Fibroblast of lung (primary cell): ENCODE data around the gene BLACAT1. TPM values are rescaled to one million over a fixed set of nuclear protein-coding genes. Genes with fewer than 3 reads are reported as not detected.

Experiments
- DNase-seq, 2 donors: peaks; one replicate each; pipeline versions ENCODE4 v3.0.0 to v3.0.0-alpha.2; 2010; ENCODE audit warnings: low read depth in 2 of 2
- H2AFZ ChIP-seq: 2 replicates; pipeline ENCODE4 v1.5.1; 2012; ENCODE audit warnings: low read length, control low read depth, inconsistent platforms
- H3K27ac ChIP-seq: 2 replicates; pipeline ENCODE4 v1.5.1; 2011; ENCODE audit warnings: low read length, control low read depth; ENCODE audit not compliant: insufficient read depth
- H3K27me3 ChIP-seq: 2 replicates; pipeline ENCODE4 v1.5.1; 2011; ENCODE audit warnings: mild to moderate bottlenecking, low read length; ENCODE audit not compliant: control insufficient read depth, insufficient read depth
- H3K36me3 ChIP-seq: 2 replicates; pipeline ENCODE4 v1.5.1; 2011; ENCODE audit warnings: low read length; ENCODE audit not compliant: control insufficient read depth, insufficient read depth
- H3K4me1 ChIP-seq: 2 replicates; pipeline ENCODE4 v1.5.1; 2011; ENCODE audit warnings: low read length; ENCODE audit not compliant: control insufficient read depth, insufficient read depth; ENCODE audit errors: extremely low read depth
- H3K4me2 ChIP-seq: 2 replicates; pipeline ENCODE4 v1.5.1; 2011; ENCODE audit warnings: low read length, control low read depth; ENCODE audit not compliant: insufficient read depth; ENCODE audit errors: extremely low read depth
- H3K4me3 ChIP-seq, 4 experiments: fragments of 200-600 bp in 1 of 4; sonication (generic) in 1 of 4; replicated peaks in 1 of 4; 2 replicates each; pipeline ENCODE4 v1.5.1; 2011 to 2016; ENCODE audit warnings: low read length in 4 of 4, low read depth in 3 of 4, mild to moderate bottlenecking in 3 of 4, control low read depth in 2 of 4, inconsistent platforms in 1 of 4, mixed read lengths in 1 of 4; ENCODE audit not compliant: insufficient read depth in 1 of 4; ENCODE audit errors: control extremely low read depth in 1 of 4
- H3K79me2 ChIP-seq: 2 replicates; pipeline ENCODE4 v1.5.1; 2012; ENCODE audit warnings: mild to moderate bottlenecking, low read length, inconsistent platforms; ENCODE audit not compliant: control insufficient read depth, insufficient read depth
- H3K9ac ChIP-seq: 2 replicates; pipeline ENCODE4 v1.5.1; 2011; ENCODE audit warnings: mild to moderate bottlenecking, low read length, control low read depth; ENCODE audit not compliant: insufficient read depth
- H3K9me3 ChIP-seq: 2 replicates; pipeline ENCODE4 v1.5.1; 2012; ENCODE audit warnings: low read depth, low read length; ENCODE audit not compliant: control insufficient read depth, insufficient read depth
- H4K20me1 ChIP-seq: 2 replicates; pipeline ENCODE4 v1.5.1; 2011; ENCODE audit warnings: low read length; ENCODE audit not compliant: control insufficient read depth, insufficient read depth; ENCODE audit errors: extremely low read depth
- CTCF ChIP-seq, 2 donors: IDR thresholded peaks in 1 of 2; conservative IDR thresholded peaks in 1 of 2; 1 replicate in 1 of 2; 2 replicates in 1 of 2; pipeline ENCODE4 v1.5.1; 2011 to 2012; ENCODE audit warnings: low read length in 2 of 2, control low read depth in 1 of 2, inconsistent platforms in 1 of 2, low read depth in 1 of 2, mild to moderate bottlenecking in 1 of 2
- EZH2 ChIP-seq: IDR thresholded peaks from 2 replicates; pipeline ENCODE4 v1.5.1; 2012; ENCODE audit warnings: low read length, control low read depth, mild to moderate bottlenecking; ENCODE audit errors: missing control alignments
- polyA plus RNA-seq, 2 donors: library from polyadenylated mRNA; depleted of rRNA in 1 of 2; stranded (reverse) in 1 of 2; unstranded in 1 of 2; fragments of >200 nt; gene quantifications; 2 replicates each; pipeline ENCODE4 v1.2.1, GENCODE V29; 2011 to 2012; ENCODE audit warnings: missing spikeins in 1 of 2
- total RNA-seq: library from RNA; depleted of rRNA; stranded (reverse); fragments of >200 nt; gene quantifications from 2 replicates; pipeline ENCODE4 v1.2.1, GENCODE V29; 2014

Gene BLACAT1
- total and polyA plus RNA-seq, 2 donors (not counting 1 experiment from before 2014, with no cell fraction given): not detected

- H3K4me2 ChIP-seq: no peak overlapping the region
- TF ChIP-seq CTCF (conservative IDR thresholded peaks at IDR 0.05 in 1 of 2, IDR thresholded peaks at IDR 0.05 in 1 of 2; ENCODE audit: low read depth in 1 of 2, low read length in 2 of 2): no peak
- TF ChIP-seq EZH2: peak; percentile 95
Measured at GRCh38 chr1:205456383-205456867, 580 bp upstream of the BLACAT1 start.

DNA sequence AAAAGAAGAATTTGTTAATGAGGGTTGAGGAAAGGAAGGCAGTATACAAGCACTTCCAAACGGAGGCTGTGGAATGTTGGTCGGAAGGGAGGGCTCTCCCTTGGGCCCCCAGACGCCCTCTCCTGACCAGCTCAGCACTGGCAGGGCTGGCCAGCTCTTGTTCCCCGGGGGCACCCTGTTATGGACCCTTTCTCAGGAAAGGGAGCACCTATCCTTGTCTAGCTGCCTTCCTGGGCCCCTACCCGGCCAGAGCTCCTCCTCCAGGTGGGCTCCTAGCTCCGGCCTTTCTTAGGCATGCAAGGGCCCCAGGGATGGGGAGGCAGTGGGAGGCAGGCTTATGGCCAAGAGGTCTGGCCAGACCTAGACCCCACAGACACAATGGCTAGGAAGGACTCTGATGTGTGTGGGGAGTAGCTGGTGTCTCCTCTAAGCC lies 926 bp downstream of the BLACAT1 start:
- H2AFZ ChIP-seq: no peak overlapping the region
- H3K9me3 ChIP-seq: no peaks in the 10 kb centered on the region
- H3K4me2 ChIP-seq: no peak overlapping the region
- no peaks in the 10 kb centered on the region for H3K79me2 ChIP-seq
- no peak for DNase-seq
- no peak overlapping the region for H3K9ac ChIP-seq
- no peak overlapping the region for H3K27ac ChIP-seq
- no peak overlapping the region for H3K4me3 ChIP-seq
- H3K27me3 ChIP-seq: peaks cover 61% of the 10 kb centered on the region
- no peaks in the 10 kb centered on the region for H3K36me3 ChIP-seq
- no peaks in the 10 kb centered on the region for H3K4me1 ChIP-seq
- TF ChIP-seq CTCF (conservative IDR thresholded peaks at IDR 0.05 in 1 of 2, IDR thresholded peaks at IDR 0.05 in 1 of 2; ENCODE audit: low read depth in 1 of 2, low read length in 2 of 2) (no peak), EZH2 (no peak)
- H4K20me1 ChIP-seq: no peaks in the 10 kb centered on the region

More at GRCh38 chr1:205456383-205456867, 580 bp upstream of the BLACAT1 start:
- H3K79me2 ChIP-seq: no peaks in the 10 kb centered on the region
- no peak overlapping the region for H3K9ac ChIP-seq
- no peaks in the 10 kb centered on the region for H4K20me1 ChIP-seq
- H2AFZ ChIP-seq: no peak overlapping the region
- no peaks in the 10 kb centered on the region for H3K36me3 ChIP-seq
- peaks cover 61% of the 10 kb centered on the region for H3K27me3 ChIP-seq
- no peak for DNase-seq
- no peak overlapping the region for H3K27ac ChIP-seq
- no peaks in the 10 kb centered on the region for H3K9me3 ChIP-seq
- no peaks in the 10 kb centered on the region for H3K4me1 ChIP-seq
- H3K4me3 ChIP-seq: no peak overlapping the region

DNA sequence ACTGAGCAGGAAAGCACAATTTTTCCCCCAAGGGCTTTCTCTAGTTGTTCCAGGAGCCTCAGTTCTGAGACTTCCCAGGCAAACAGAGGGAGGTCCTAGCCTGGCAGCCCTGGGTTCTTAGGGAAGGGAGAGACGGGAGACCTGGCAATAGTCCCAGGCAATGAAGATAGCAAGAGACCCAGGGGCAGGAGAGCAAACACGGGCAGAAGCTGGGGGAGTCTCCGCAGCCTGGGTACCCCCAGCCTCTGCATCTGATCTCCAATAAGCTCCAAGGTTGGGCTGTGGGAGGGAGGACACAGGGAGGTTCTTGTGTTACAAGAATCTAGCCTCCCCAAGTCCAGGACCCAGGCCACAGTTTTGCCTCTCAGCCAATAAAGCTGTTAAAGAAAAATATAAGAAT lies 2.4 kb downstream of the BLACAT1 start:
- no peak for DNase-seq
- Histone ChIP-seq H3K36me3 (no peaks in the 10 kb centered on the region), H3K4me3 (no peak overlapping the region), H3K9me3 (no peaks in the 10 kb centered on the region), H3K4me1 (no peaks in the 10 kb centered on the region), H2AFZ (no peak overlapping the region), H3K27ac (no peak overlapping the region), H4K20me1 (no peaks in the 10 kb centered on the region), H3K79me2 (no peaks in the 10 kb centered on the region), H3K4me2 (no peak overlapping the region), H3K27me3 (peaks cover 56% of the 10 kb centered on the region), H3K9ac (no peak overlapping the region)
- TF ChIP-seq EZH2 (no peak), CTCF (conservative IDR thresholded peaks at IDR 0.05 in 1 of 2, IDR thresholded peaks at IDR 0.05 in 1 of 2; ENCODE audit: low read depth in 1 of 2, low read length in 2 of 2) (no peak)
